Mesenchymal stem cell (in vitro differentiated cells and primary cell): ENCODE measurements around the gene RIPOR2.

Experiments
- DNase-seq: peaks from one replicate; pipeline ENCODE4 v3.0.0-alpha.2; 2013
- H2AFZ ChIP-seq: one replicate; pipeline ENCODE4 v1.6.1; 2013; ENCODE audit warnings: low read depth, mild to moderate bottlenecking, control low read depth, inconsistent platforms, low read length, moderate library complexity
- H2AK5ac ChIP-seq: 2 replicates; pipeline ENCODE4 v1.6.1; 2013; ENCODE audit warnings: low read length, moderate library complexity, mild to moderate bottlenecking, inconsistent platforms; ENCODE audit not compliant: severe bottlenecking
- H2BK120ac ChIP-seq: one replicate; pipeline ENCODE4 v1.6.1; 2013; ENCODE audit warnings: low read depth, mild to moderate bottlenecking, inconsistent platforms, low read length, moderate library complexity
- H2BK12ac ChIP-seq, 2 experiments: one replicate each; pipeline ENCODE4 v1.6.1; 2013; ENCODE audit warnings: inconsistent platforms in 2 of 2, low read length in 2 of 2, mild to moderate bottlenecking in 2 of 2, moderate library complexity in 2 of 2, control low read depth in 1 of 2
- H2BK15ac ChIP-seq: one replicate; pipeline ENCODE4 v1.6.1; 2013; ENCODE audit warnings: mild to moderate bottlenecking, low read depth, inconsistent platforms; ENCODE audit not compliant: poor library complexity, severe bottlenecking
- H2BK5ac ChIP-seq: 2 replicates; pipeline ENCODE4 v1.6.1; 2013; ENCODE audit warnings: low read depth, mild to moderate bottlenecking, low read length, control low read depth, inconsistent platforms; ENCODE audit not compliant: poor library complexity, severe bottlenecking
- H3K14ac ChIP-seq, 2 experiments: one replicate each; pipeline ENCODE4 v1.6.1; 2013; ENCODE audit warnings: inconsistent platforms in 2 of 2, low read length in 2 of 2, control low read depth in 1 of 2, mild to moderate bottlenecking in 1 of 2, moderate library complexity in 1 of 2
- H3K18ac ChIP-seq, 2 experiments: one replicate each; pipeline ENCODE4 v1.6.1; 2013; ENCODE audit warnings: inconsistent platforms in 2 of 2, low read length in 2 of 2, control low read depth in 1 of 2, low read depth in 1 of 2, mild to moderate bottlenecking in 1 of 2
- H3K23ac ChIP-seq, 2 experiments: one replicate each; pipeline ENCODE4 v1.6.1; 2013; ENCODE audit warnings: inconsistent platforms in 2 of 2, low read length in 2 of 2, mild to moderate bottlenecking in 2 of 2, moderate library complexity in 2 of 2, control low read depth in 1 of 2
- H3K27ac ChIP-seq: 2 replicates; pipeline ENCODE4 v1.5.1; 2013; ENCODE audit warnings: mild to moderate bottlenecking, moderate library complexity, low read length, control low read depth, inconsistent platforms; ENCODE audit not compliant: poor library complexity, severe bottlenecking
- H3K27me3 ChIP-seq, 2 experiments: 2 replicates each; pipeline versions ENCODE4 v1.6.1 to v1.7.0; 2013; ENCODE audit warnings: low read length in 2 of 2, mild to moderate bottlenecking in 2 of 2, moderate library complexity in 2 of 2, control low read depth in 1 of 2, inconsistent platforms in 1 of 2; ENCODE audit not compliant: control insufficient read depth in 1 of 2, insufficient read depth in 1 of 2
- H3K36me3 ChIP-seq, 2 experiments: 2 replicates each; pipeline versions ENCODE4 v1.6.1 to v1.7.0; 2013; ENCODE audit warnings: low read length in 2 of 2, control low read depth in 1 of 2, inconsistent platforms in 1 of 2, low read depth in 1 of 2, mild to moderate bottlenecking in 1 of 2; ENCODE audit not compliant: insufficient read depth in 2 of 2, control insufficient read depth in 1 of 2
- H3K4ac ChIP-seq, 2 experiments: one replicate each; pipeline ENCODE4 v1.6.1; 2013; ENCODE audit warnings: inconsistent platforms in 2 of 2, low read length in 2 of 2, mild to moderate bottlenecking in 2 of 2, moderate library complexity in 2 of 2, control low read depth in 1 of 2, low read depth in 1 of 2
- H3K4me1 ChIP-seq: 2 replicates; pipeline ENCODE4 v1.6.1; 2013; ENCODE audit warnings: low read depth, low read length, control low read depth; ENCODE audit not compliant: control insufficient read depth, insufficient read depth
- H3K4me2 ChIP-seq: 2 replicates; pipeline ENCODE4 v1.6.1; 2013; ENCODE audit warnings: low read length, mild to moderate bottlenecking, inconsistent platforms; ENCODE audit not compliant: poor library complexity, severe bottlenecking
- H3K4me3 ChIP-seq, 2 experiments: 2 replicates each; pipeline versions ENCODE4 v1.5.1 to v1.7.0; 2013; ENCODE audit warnings: low read length in 2 of 2, mild to moderate bottlenecking in 2 of 2, control low read depth in 1 of 2, low read depth in 1 of 2; ENCODE audit not compliant: insufficient read depth in 1 of 2
- H3K79me1 ChIP-seq: replicated peaks from 2 replicates; pipeline ENCODE4 v1.6.1; 2013; ENCODE audit warnings: mild to moderate bottlenecking, control low read depth, low read length, inconsistent platforms; ENCODE audit not compliant: poor library complexity, severe bottlenecking
- H3K9ac ChIP-seq: 2 replicates; pipeline ENCODE4 v1.7.0; 2013; ENCODE audit warnings: mild to moderate bottlenecking, low read length, moderate library complexity
- H3K9me3 ChIP-seq: 2 replicates; pipeline ENCODE4 v1.7.0; 2013; ENCODE audit warnings: mild to moderate bottlenecking, low read length; ENCODE audit not compliant: control insufficient read depth
- H4K8ac ChIP-seq: one replicate; pipeline ENCODE4 v1.6.1; 2013; ENCODE audit warnings: inconsistent platforms, mild to moderate bottlenecking, low read length, moderate library complexity
- H4K91ac ChIP-seq: one replicate; pipeline ENCODE4 v1.6.1; 2013; ENCODE audit warnings: mild to moderate bottlenecking, low read length, inconsistent platforms
- WGBS: methylation state at CpG from one replicate; pipeline ENCODE4 v1.1.7; 2013; ENCODE audit warnings: mixed read lengths; 5-methylcytosine and 5-hydroxymethylcytosine counted together

RIPOR2 gene

DNA sequence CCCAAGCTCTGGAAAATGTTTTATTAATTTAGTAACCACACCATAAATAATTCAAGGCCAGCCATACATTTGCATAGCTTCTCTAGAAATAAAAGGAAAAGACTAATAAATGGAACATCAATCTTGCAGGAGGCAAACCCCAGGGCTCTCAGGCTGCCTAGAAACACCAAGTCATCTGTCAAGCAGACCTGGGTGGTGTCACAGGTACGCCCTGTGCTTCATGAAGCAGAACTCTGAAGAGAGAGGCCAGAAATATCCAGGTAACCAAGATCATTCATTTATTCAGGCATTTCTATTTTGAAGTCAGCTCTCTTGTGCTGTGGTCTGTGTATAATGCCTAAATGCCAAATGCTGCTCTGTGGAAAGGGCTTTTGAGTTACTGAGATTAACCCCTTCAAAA, 91.7 kb downstream of the RIPOR2 start:
- no peak overlapping the region for H3K9ac ChIP-seq
- no peak for DNase-seq
- no peak overlapping the region for H2BK120ac ChIP-seq
- no peak overlapping the region for H3K27ac ChIP-seq
- H4K8ac ChIP-seq, result no peak overlapping the region
- H3K14ac ChIP-seq, result no peak overlapping the region
- H2AFZ ChIP-seq, result no peak overlapping the region
- no peaks in the 10 kb centered on the region for H3K79me1 ChIP-seq
- H3K23ac ChIP-seq, result no peak overlapping the region
- H3K18ac ChIP-seq, result no peak overlapping the region
- no peak overlapping the region for H2BK12ac ChIP-seq
- 81% methylated on average over 1 of the region's 1 CpG for WGBS
- no peak overlapping the region for H3K4ac ChIP-seq
- H3K9me3 ChIP-seq, result no peaks in the 10 kb centered on the region
- H4K91ac ChIP-seq, result no peak overlapping the region
- no peaks in the 10 kb centered on the region for H3K27me3 ChIP-seq
- H3K4me1 ChIP-seq, result peaks cover 2% of the 10 kb centered on the region
- no peak overlapping the region for H2AK5ac ChIP-seq
- no peak overlapping the region for H3K4me3 ChIP-seq
- no peak overlapping the region for H2BK5ac ChIP-seq
- no peak overlapping the region for H2BK15ac ChIP-seq
- H3K4me2 ChIP-seq, result no peak overlapping the region
- peaks cover 0 to 61% of the 10 kb centered on the region in 2 experiments for H3K36me3 ChIP-seq

- no peak overlapping the region for H2BK12ac ChIP-seq
- peaks cover 0 to 27% of the 10 kb centered on the region in 2 experiments for H3K36me3 ChIP-seq
- H2BK5ac ChIP-seq, result no peak overlapping the region
- no peak for DNase-seq
- H3K4me2 ChIP-seq, result no peak overlapping the region
- H4K8ac ChIP-seq, result no peak overlapping the region
- no peak overlapping the region for H3K23ac ChIP-seq
- H3K4me3 ChIP-seq, result no peak overlapping the region
- no peak overlapping the region for H3K27ac ChIP-seq
- H4K91ac ChIP-seq, result no peak overlapping the region
- H2BK120ac ChIP-seq, result no peak overlapping the region
- WGBS, result 88% methylated on average over 2 of the region's 2 CpGs
- H3K9ac ChIP-seq, result no peak overlapping the region
- no peak overlapping the region for H3K18ac ChIP-seq
- no peaks in the 10 kb centered on the region for H3K4me1 ChIP-seq
- no peak overlapping the region for H3K4ac ChIP-seq
- H3K27me3 ChIP-seq, result no peaks in the 10 kb centered on the region
- no peak overlapping the region for H2BK15ac ChIP-seq
- no peak overlapping the region for H2AFZ ChIP-seq
- no peaks in the 10 kb centered on the region for H3K79me1 ChIP-seq
- no peak overlapping the region for H3K14ac ChIP-seq
- no peaks in the 10 kb centered on the region for H3K9me3 ChIP-seq
- H2AK5ac ChIP-seq, result no peak overlapping the region
Observed at GRCh38 chr6:24840187-24840586, 95.6 kb downstream of the RIPOR2 start.

DNA sequence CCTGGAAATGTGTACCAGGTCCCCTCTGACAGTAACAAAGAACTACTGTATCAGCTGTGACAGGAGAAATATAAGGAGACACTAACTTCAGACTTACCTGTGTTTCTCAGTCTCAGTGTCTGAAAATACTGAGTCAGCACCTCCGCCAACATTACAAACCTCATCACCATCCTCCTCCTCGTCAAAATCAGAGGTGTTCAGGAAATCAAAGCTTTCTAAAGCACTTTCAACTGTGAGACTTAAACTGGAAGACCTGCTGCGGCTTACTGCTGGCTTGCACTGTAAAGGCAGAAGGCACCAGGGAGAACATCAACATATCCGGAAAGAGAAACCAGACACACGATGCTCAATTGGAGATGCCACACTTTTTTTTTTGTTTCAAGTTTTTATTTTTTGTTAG, 96.8 kb downstream of the RIPOR2 start:
- Histone ChIP-seq H3K36me3 (peaks cover 0 to 22% of the 10 kb centered on the region in 2 experiments), H3K4ac (no peak overlapping the region), H3K9ac (no peak overlapping the region), H3K79me1 (no peaks in the 10 kb centered on the region), H2BK120ac (no peak overlapping the region), H4K91ac (no peak overlapping the region), H3K27me3 (no peaks in the 10 kb centered on the region), H2AFZ (no peak overlapping the region), H3K18ac (no peak overlapping the region), H2BK15ac (no peak overlapping the region), H3K4me3 (no peak overlapping the region), H3K4me1 (no peaks in the 10 kb centered on the region), H3K9me3 (no peaks in the 10 kb centered on the region), H3K27ac (no peak overlapping the region), H3K4me2 (no peak overlapping the region), H4K8ac (no peak overlapping the region), H3K23ac (no peak overlapping the region), H3K14ac (no peak overlapping the region), H2BK12ac (no peak overlapping the region), H2AK5ac (no peak overlapping the region), H2BK5ac (no peak overlapping the region)
- DNase-seq, result no peak
- WGBS, result 93% methylated on average over 4 of the region's 5 CpGs

DNA sequence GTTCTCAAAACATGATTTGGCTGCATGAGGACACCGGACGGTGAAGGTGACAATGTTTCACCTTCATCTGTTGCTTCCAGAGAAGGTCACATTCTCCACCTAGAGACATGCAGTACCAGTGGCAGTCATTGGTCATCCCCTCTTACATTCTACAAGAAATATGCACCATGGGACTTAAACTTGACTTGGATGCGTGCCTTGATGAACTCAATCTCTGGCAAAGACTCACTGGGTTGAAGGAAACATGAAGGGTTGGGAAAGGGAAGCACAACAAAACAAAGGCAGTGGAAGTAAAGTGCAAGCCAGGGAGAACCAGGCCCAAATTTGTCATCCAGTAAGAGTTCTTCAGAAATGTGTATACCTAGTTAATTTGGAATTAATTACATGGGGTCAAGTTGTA, 97.7 kb downstream of the RIPOR2 start:
- Histone ChIP-seq H2BK5ac (no peak overlapping the region), H2AK5ac (no peak overlapping the region), H3K23ac (no peak overlapping the region), H3K79me1 (no peaks in the 10 kb centered on the region), H2BK120ac (no peak overlapping the region), H3K27ac (no peak overlapping the region), H3K36me3 (peaks cover 0 to 19% of the 10 kb centered on the region in 2 experiments), H3K27me3 (no peaks in the 10 kb centered on the region), H2BK15ac (no peak overlapping the region), H3K4me3 (no peak overlapping the region), H4K8ac (no peak overlapping the region), H3K14ac (no peak overlapping the region), H3K4me2 (no peak overlapping the region), H4K91ac (no peak overlapping the region), H3K4ac (no peak overlapping the region), H3K9me3 (no peaks in the 10 kb centered on the region), H2AFZ (no peak overlapping the region), H3K9ac (no peak overlapping the region), H2BK12ac (no peak overlapping the region), H3K18ac (no peak overlapping the region), H3K4me1 (no peaks in the 10 kb centered on the region)
- no peak for DNase-seq
- 97% methylated on average over 3 of the region's 3 CpGs for WGBS
